ENCODE results near the gene KCNK7. TPM values are rescaled to one million over a fixed set of nuclear protein-coding genes. Genes with fewer than 3 reads are reported as not detected.

The KCNK7 gene
- total RNA-seq, 1 donor, result not detected

- peaks cover 18% of the 10 kb centered on the region for H4K20me1 ChIP-seq (ENCODE audit: insufficient read depth, low read length)
- no peak overlapping the region for H3K4me2 ChIP-seq (ENCODE audit: insufficient read depth, low read length)
- no peaks in the 10 kb centered on the region for H3K27me3 ChIP-seq (ENCODE audit: insufficient read depth, low read length)
- H3K9me3 ChIP-seq (ENCODE audit: low read depth, low read length), result no peaks in the 10 kb centered on the region
- peaks cover 12% of the 10 kb centered on the region for H3K4me1 ChIP-seq (ENCODE audit: insufficient read depth, low read length)
- peaks cover 9% of the 10 kb centered on the region for H3K79me2 ChIP-seq (ENCODE audit: insufficient read depth, low read length)
- H3K4me3 ChIP-seq (ENCODE audit: insufficient read depth, low read length), result no peak overlapping the region
- H2AFZ ChIP-seq (ENCODE audit: low read length), result no peak overlapping the region
- TF ChIP-seq CTCF (IDR thresholded peaks at IDR 0.05; ENCODE audit: extremely low read depth, low read depth, low read length), result no peak
- H3K27ac ChIP-seq (ENCODE audit: low read depth, low read length), result no peak overlapping the region
- H3K36me3 ChIP-seq (ENCODE audit: insufficient read depth, low read length), result peaks cover 46% of the 10 kb centered on the region
- no peak for DNase-seq (ENCODE audit: insufficient read length, low spot score, missing footprints)
Measured at GRCh38 chr11:65636108-65637031, 40.8 kb upstream of the KCNK7 start.

- DNase-seq (ENCODE audit: insufficient read length, low spot score, missing footprints), result no peak
- no peak overlapping the region for H3K4me2 ChIP-seq (ENCODE audit: insufficient read depth, low read length)
- peaks cover 9% of the 10 kb centered on the region for H3K79me2 ChIP-seq (ENCODE audit: insufficient read depth, low read length)
- H3K27me3 ChIP-seq (ENCODE audit: insufficient read depth, low read length), result no peaks in the 10 kb centered on the region
- H3K4me3 ChIP-seq (ENCODE audit: insufficient read depth, low read length), result no peak overlapping the region
- no peak overlapping the region for H2AFZ ChIP-seq (ENCODE audit: low read length)
- H4K20me1 ChIP-seq (ENCODE audit: insufficient read depth, low read length), result peaks cover 16% of the 10 kb centered on the region
- H3K36me3 ChIP-seq (ENCODE audit: insufficient read depth, low read length), result peaks cover 55% of the 10 kb centered on the region
- H3K9me3 ChIP-seq (ENCODE audit: low read depth, low read length), result no peaks in the 10 kb centered on the region
- no peak overlapping the region for H3K27ac ChIP-seq (ENCODE audit: low read depth, low read length)
- peaks cover 12% of the 10 kb centered on the region for H3K4me1 ChIP-seq (ENCODE audit: insufficient read depth, low read length)
- no peak for TF ChIP-seq CTCF (IDR thresholded peaks at IDR 0.05; ENCODE audit: extremely low read depth, low read depth, low read length)
Measured at GRCh38 chr11:65634905-65635731, 39.5 kb upstream of the KCNK7 start.

GRCh38 chr11:65634440-65634839 lies 38.8 kb upstream of the KCNK7 start:
- H3K4me3 ChIP-seq (ENCODE audit: insufficient read depth, low read length), result no peak overlapping the region
- H4K20me1 ChIP-seq (ENCODE audit: insufficient read depth, low read length), result peaks cover 15% of the 10 kb centered on the region
- peaks cover 7% of the 10 kb centered on the region for H3K79me2 ChIP-seq (ENCODE audit: insufficient read depth, low read length)
- no peaks in the 10 kb centered on the region for H3K27me3 ChIP-seq (ENCODE audit: insufficient read depth, low read length)
- no peaks in the 10 kb centered on the region for H3K9me3 ChIP-seq (ENCODE audit: low read depth, low read length)
- H3K27ac ChIP-seq (ENCODE audit: low read depth, low read length), result no peak overlapping the region
- no peak overlapping the region for H3K4me2 ChIP-seq (ENCODE audit: insufficient read depth, low read length)
- no peak for TF ChIP-seq CTCF (IDR thresholded peaks at IDR 0.05; ENCODE audit: extremely low read depth, low read depth, low read length)
- H3K36me3 ChIP-seq (ENCODE audit: insufficient read depth, low read length), result peaks cover 61% of the 10 kb centered on the region
- peaks cover 12% of the 10 kb centered on the region for H3K4me1 ChIP-seq (ENCODE audit: insufficient read depth, low read length)
- no peak for DNase-seq (ENCODE audit: insufficient read length, low spot score, missing footprints)
- H2AFZ ChIP-seq (ENCODE audit: low read length), result no peak overlapping the region

GRCh38 chr11:65634109-65634436 lies 38.5 kb upstream of the KCNK7 start:
- no peaks in the 10 kb centered on the region for H3K27me3 ChIP-seq (ENCODE audit: insufficient read depth, low read length)
- no peaks in the 10 kb centered on the region for H3K9me3 ChIP-seq (ENCODE audit: low read depth, low read length)
- no peak overlapping the region for H2AFZ ChIP-seq (ENCODE audit: low read length)
- TF ChIP-seq CTCF (IDR thresholded peaks at IDR 0.05; ENCODE audit: extremely low read depth, low read depth, low read length), result no peak
- peaks cover 12% of the 10 kb centered on the region for H3K4me1 ChIP-seq (ENCODE audit: insufficient read depth, low read length)
- no peak overlapping the region for H3K4me3 ChIP-seq (ENCODE audit: insufficient read depth, low read length)
- no peak overlapping the region for H3K27ac ChIP-seq (ENCODE audit: low read depth, low read length)
- H3K79me2 ChIP-seq (ENCODE audit: insufficient read depth, low read length), result peaks cover 7% of the 10 kb centered on the region
- peaks cover 16% of the 10 kb centered on the region for H4K20me1 ChIP-seq (ENCODE audit: insufficient read depth, low read length)
- no peak for DNase-seq (ENCODE audit: insufficient read length, low spot score, missing footprints)
- H3K36me3 ChIP-seq (ENCODE audit: insufficient read depth, low read length), result peaks cover 64% of the 10 kb centered on the region
- no peak overlapping the region for H3K4me2 ChIP-seq (ENCODE audit: insufficient read depth, low read length)
